Panc1 (cell line): Measurements from ENCODE around the gene NPAS3. TPM values are rescaled to one million over a fixed set of nuclear protein-coding genes. Genes with fewer than 3 reads are reported as not detected.

Experiments
- ATAC-seq: fragments of 200-7000 bp; cut with Tn5 transposase; 2 replicates; pipeline ENCODE4 v1.9.1; 2020; ENCODE audit warnings: mild to moderate bottlenecking, moderate library complexity
- BruUV-seq: library from RNA; stranded (reverse); fragments of 400-500 nt; replicated peaks from 2 replicates; lab custom pipeline; 2021; lab: Mats Ljungman, UMichigan
- CTCF ChIA-PET: fragments of 300-600 bp; sonication (Branson Sonifier 250); formaldehyde crosslinking; loops from one replicate; lab custom pipeline; 2022; ENCODE audit warnings: antibody characterized with exemption; lab: Charles Lee
- POLR2A ChIA-PET: fragments of 300-600 bp; sonication (Branson Sonifier 250); formaldehyde crosslinking; loops from one replicate; lab custom pipeline; 2022; ENCODE audit warnings: antibody characterized with exemption; lab: Charles Lee
- DNase-seq: peaks from one replicate; pipeline ENCODE4 v3.0.0-alpha.2; 2010; ENCODE audit warnings: low read depth, low spot score
- H3K27ac ChIP-seq: 2 replicates; pipeline ENCODE4 v1.5.1; 2011; ENCODE audit warnings: mild to moderate bottlenecking, low read length, inconsistent platforms
- H3K27me3 ChIP-seq: fragments of 200-500 bp; sonication (Bioruptor generic); 2 replicates; pipeline ENCODE4 v1.6.0; 2014; ENCODE audit warnings: low read length, inconsistent platforms; ENCODE audit not compliant: control insufficient read depth, insufficient read depth
- H3K36me3 ChIP-seq: fragments of 200-500 bp; sonication (Bioruptor generic); 2 replicates; pipeline ENCODE4 v1.5.1; 2014; ENCODE audit warnings: inconsistent platforms, mild to moderate bottlenecking, low read length, moderate library complexity; ENCODE audit not compliant: control insufficient read depth, insufficient read depth
- H3K4me1 ChIP-seq: 2 replicates; pipeline ENCODE4 v1.5.1; 2011; ENCODE audit warnings: inconsistent platforms, mild to moderate bottlenecking, low read length, moderate library complexity; ENCODE audit not compliant: control insufficient read depth, insufficient read depth
- H3K4me3 ChIP-seq, 2 experiments: 2 replicates each; pipeline ENCODE4 v1.5.1; 2011 to 2012; ENCODE audit warnings: low read depth in 2 of 2, low read length in 2 of 2, mild to moderate bottlenecking in 2 of 2, inconsistent platforms in 1 of 2, moderate library complexity in 1 of 2
- H3K9me3 ChIP-seq: fragments of 200-500 bp; sonication (Bioruptor generic); 2 replicates; pipeline ENCODE4 v1.5.1; 2014; ENCODE audit warnings: low read depth, mild to moderate bottlenecking, inconsistent platforms, low read length, moderate library complexity; ENCODE audit not compliant: control insufficient read depth, insufficient read depth
- POLR2AphosphoS5 ChIP-seq: IDR thresholded peaks from 2 replicates; pipeline ENCODE4 v1.6.1; 2012; ENCODE audit warnings: mild to moderate bottlenecking, low read depth, low read length, moderate library complexity
- SIN3A ChIP-seq: IDR thresholded peaks from 2 replicates; pipeline ENCODE4 v1.6.1; 2012; ENCODE audit warnings: low read depth, mild to moderate bottlenecking, low read length, moderate library complexity, borderline replicate concordance; ENCODE audit not compliant: insufficient read depth
- TCF7L2 ChIP-seq: IDR thresholded peaks from 2 replicates; pipeline ENCODE4 v1.6.1; 2011; ENCODE audit warnings: mild to moderate bottlenecking, low read depth, low read length, inconsistent platforms
- in situ Hi-C: cut with HindIII; loops from 2 replicates; pipeline ENCODE4 v1.10.0; 2016; ENCODE audit warnings: low sequenced_read_pairs, low pct_unique_long_range_greater_than_20kb
- intact Hi-C: fragments of 100-400 bp; cut with micrococcal nuclease; formaldehyde crosslinking; loops from one replicate; pipeline ENCODE4 v1.10.0; 2022; ENCODE audit not compliant: unreplicated experiment
- total RNA-seq: library from RNA; stranded (reverse); gene quantifications from one replicate; pipeline ENCODE4 v1.2.1, GENCODE V29; 2021; ENCODE audit not compliant: unreplicated experiment
- TF ChIP-seq, protein P1 (sequence below): fragments of 450-650 bp; IDR thresholded peaks from 2 replicates; pipeline ENCODE4 v1.5.1; 2017; ENCODE audit warnings: mild to moderate bottlenecking
- TF ChIP-seq, protein P2 (sequence below), 2 experiments: IDR thresholded peaks; 2 replicates each; pipeline ENCODE4 v1.6.1; 2011 to 2012; ENCODE audit warnings: low read depth in 2 of 2, control low read depth in 1 of 2, low read length in 1 of 2, mild to moderate bottlenecking in 1 of 2, moderate library complexity in 1 of 2; ENCODE audit not compliant: insufficient read depth in 1 of 2

NPAS3 gene
- total RNA-seq, 1 experiment from 2014 or later = 0.23 TPM

DNA sequence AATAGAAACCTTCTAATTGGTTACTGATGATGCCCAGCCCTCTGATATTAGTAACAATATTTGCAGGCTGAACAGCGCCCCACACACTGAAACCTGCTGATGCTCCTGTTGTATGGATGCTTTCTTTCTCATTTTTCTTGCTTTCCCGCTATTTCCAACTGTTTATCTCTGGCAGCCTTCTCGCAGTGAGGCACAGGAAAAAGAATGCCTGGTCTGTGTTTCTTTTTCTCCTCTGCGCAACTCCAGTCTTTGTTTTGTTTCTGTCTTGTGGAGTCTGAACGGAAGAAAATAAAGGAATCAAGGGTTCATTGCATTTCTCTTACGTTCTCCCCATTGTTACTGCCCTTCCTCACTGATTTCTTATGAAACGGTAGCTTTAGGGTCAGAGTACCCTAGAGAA is 561.0 kb downstream of the NPAS3 start:
- H3K4me3 ChIP-seq = no peak overlapping the region
- POLR2A ChIA-PET = no interaction called here
- no peaks in the 10 kb centered on the region for H3K4me1 ChIP-seq
- H3K27me3 ChIP-seq = no peaks in the 10 kb centered on the region
- in situ Hi-C loops (no loop called here), intact Hi-C loops (no loop called here)
- no peak overlapping the region for H3K27ac ChIP-seq
- no peak for ATAC-seq
- CTCF ChIA-PET = no interaction called here
- no peaks in the 10 kb centered on the region for H3K36me3 ChIP-seq
- TF ChIP-seq, protein P1, sequence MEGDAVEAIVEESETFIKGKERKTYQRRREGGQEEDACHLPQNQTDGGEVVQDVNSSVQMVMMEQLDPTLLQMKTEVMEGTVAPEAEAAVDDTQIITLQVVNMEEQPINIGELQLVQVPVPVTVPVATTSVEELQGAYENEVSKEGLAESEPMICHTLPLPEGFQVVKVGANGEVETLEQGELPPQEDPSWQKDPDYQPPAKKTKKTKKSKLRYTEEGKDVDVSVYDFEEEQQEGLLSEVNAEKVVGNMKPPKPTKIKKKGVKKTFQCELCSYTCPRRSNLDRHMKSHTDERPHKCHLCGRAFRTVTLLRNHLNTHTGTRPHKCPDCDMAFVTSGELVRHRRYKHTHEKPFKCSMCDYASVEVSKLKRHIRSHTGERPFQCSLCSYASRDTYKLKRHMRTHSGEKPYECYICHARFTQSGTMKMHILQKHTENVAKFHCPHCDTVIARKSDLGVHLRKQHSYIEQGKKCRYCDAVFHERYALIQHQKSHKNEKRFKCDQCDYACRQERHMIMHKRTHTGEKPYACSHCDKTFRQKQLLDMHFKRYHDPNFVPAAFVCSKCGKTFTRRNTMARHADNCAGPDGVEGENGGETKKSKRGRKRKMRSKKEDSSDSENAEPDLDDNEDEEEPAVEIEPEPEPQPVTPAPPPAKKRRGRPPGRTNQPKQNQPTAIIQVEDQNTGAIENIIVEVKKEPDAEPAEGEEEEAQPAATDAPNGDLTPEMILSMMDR = no peak
- no peak for TF ChIP-seq SIN3A
- TF ChIP-seq POLR2AphosphoS5 = no peak
- TF ChIP-seq TCF7L2 = no peak
- TF ChIP-seq, protein P2, sequence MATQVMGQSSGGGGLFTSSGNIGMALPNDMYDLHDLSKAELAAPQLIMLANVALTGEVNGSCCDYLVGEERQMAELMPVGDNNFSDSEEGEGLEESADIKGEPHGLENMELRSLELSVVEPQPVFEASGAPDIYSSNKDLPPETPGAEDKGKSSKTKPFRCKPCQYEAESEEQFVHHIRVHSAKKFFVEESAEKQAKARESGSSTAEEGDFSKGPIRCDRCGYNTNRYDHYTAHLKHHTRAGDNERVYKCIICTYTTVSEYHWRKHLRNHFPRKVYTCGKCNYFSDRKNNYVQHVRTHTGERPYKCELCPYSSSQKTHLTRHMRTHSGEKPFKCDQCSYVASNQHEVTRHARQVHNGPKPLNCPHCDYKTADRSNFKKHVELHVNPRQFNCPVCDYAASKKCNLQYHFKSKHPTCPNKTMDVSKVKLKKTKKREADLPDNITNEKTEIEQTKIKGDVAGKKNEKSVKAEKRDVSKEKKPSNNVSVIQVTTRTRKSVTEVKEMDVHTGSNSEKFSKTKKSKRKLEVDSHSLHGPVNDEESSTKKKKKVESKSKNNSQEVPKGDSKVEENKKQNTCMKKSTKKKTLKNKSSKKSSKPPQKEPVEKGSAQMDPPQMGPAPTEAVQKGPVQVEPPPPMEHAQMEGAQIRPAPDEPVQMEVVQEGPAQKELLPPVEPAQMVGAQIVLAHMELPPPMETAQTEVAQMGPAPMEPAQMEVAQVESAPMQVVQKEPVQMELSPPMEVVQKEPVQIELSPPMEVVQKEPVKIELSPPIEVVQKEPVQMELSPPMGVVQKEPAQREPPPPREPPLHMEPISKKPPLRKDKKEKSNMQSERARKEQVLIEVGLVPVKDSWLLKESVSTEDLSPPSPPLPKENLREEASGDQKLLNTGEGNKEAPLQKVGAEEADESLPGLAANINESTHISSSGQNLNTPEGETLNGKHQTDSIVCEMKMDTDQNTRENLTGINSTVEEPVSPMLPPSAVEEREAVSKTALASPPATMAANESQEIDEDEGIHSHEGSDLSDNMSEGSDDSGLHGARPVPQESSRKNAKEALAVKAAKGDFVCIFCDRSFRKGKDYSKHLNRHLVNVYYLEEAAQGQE (IDR thresholded peaks at IDR 0.05; ENCODE audit: insufficient read depth in 1 of 2, low read depth in 2 of 2, low read length in 1 of 2) = no peak
- no peaks in the 10 kb centered on the region for H3K9me3 ChIP-seq
- DNase-seq = no peak
- BruUV-seq = no TSS peak

DNA sequence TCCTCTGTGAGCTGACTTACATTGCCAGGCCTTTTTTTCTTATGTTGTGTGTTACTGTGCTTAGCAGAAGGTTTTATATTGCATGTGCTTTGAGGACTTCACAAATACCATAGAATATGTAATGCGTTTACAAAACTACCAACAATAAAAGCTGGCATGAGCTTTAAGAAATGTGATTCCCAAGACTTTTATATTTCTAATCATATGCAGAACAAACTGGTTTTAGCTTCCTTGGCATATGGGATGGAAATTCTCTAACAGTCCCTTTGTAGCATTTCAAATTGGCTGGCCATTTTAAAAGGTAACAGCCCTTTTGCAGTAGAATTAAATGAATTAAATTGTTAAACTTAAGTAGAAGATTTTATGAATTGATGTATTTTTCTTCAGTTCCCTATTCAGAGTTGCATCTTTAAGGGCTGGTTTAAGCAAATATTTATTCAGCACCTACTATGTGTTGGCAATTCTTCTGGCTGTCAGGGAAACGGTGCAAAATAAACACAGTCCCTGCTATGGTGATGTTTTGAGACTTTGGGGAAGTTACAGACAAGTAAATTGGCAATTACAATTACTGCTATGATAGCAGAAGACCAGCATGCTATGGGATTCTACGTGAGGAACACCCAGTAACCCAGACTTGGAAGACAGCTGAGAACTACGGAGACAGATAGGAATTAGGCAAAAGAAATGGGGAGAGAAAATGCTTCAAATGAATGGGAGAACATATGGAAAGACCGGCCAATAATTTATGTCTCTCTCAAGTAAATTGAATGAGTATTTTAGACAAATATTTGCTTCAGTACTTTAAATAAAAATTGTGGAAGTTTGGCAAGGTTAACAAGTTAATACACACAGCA is 565.8 kb downstream of the NPAS3 start:
- CTCF ChIA-PET = no interaction called here
- BruUV-seq = no TSS peak
- no peak for ATAC-seq

More for the DNA sequence above, 565.8 kb downstream of the NPAS3 start:
- H3K4me3 ChIP-seq = no peak overlapping the region
- intact Hi-C loops (no loop called here), in situ Hi-C loops (no loop called here)
- H3K27ac ChIP-seq = no peak overlapping the region
- H3K27me3 ChIP-seq = no peaks in the 10 kb centered on the region
- H3K4me1 ChIP-seq = no peaks in the 10 kb centered on the region
- no peaks in the 10 kb centered on the region for H3K36me3 ChIP-seq
- TF ChIP-seq POLR2AphosphoS5 = no peak
- TF ChIP-seq SIN3A = no peak
- TF ChIP-seq, protein P2 (IDR thresholded peaks at IDR 0.05; ENCODE audit: insufficient read depth in 1 of 2, low read depth in 2 of 2, low read length in 1 of 2) = no peak
- no peak for TF ChIP-seq TCF7L2
- TF ChIP-seq, protein P1 = no peak
- POLR2A ChIA-PET = no interaction called here
- H3K9me3 ChIP-seq = no peaks in the 10 kb centered on the region
- DNase-seq = no peak
